RPMI7951 (cell line): ENCODE measurements around the gene SESN3. TPM values are rescaled to one million over a fixed set of nuclear protein-coding genes. Genes with fewer than 3 reads are reported as not detected.
"Not testable (repeated sequence)": the region's sequence is repeated elsewhere in the genome, so short reads cannot be mapped to it uniquely, and the experiment has no call there.

Source experiments
- DNase-seq: peaks from one replicate; pipeline ENCODE4 v3.0.0-alpha.2; 2012; ENCODE audit warnings: low read depth
- total RNA-seq: library from RNA; depleted of rRNA; stranded (reverse); fragments of >200 nt; shearing (Covaris generic); gene quantifications from 2 replicates; pipeline ENCODE4 v1.2.3, GENCODE V29; 2014

SESN3 gene
- total RNA-seq, 1 experiment from 2014 or later, result 3.4 TPM

DNA sequence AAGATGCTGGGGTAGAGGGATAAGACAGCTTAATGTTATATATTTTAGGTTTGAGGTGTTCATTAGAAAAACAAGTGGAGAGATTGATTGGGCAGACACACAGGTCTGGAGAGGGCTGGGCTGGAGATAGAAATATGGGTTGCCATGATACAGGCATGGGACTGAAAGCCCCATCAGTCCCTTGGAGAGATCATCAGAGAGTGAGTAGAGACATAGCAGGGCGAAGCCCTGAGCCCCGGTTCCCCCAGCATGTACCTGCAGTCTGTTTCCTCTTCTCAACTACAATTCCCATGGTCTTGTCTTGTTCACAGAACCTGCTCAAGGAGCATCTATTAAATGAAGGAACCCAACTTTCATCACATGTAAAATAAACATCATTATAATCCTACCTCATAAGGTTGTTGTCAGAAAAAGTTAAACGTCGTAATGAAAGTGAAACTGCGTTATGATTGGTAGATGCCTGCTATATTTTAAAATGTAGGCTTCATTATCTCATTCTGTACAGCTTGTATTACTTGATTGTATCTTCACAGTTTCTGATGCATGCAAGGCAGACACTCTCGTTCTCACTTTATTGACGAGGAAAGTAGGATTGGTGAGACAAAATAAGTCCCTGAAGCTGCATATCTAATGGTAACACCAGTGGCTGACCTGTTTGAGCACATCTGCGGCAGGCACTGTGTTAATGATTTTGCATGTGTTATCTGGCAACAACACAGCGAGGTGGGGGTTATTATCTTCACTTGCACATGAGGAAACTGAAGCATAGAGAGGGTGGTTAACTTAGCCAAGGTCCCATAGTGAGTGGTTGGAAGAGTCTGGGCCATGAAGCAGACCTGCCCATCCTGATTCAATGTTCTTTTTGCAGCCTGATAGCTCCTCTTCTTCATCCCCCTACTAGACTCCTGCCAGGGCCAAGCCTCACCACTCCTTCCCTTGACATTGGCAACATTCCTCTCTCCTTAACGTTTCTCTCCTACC is 77.8 kb downstream of the SESN3 start:
- no peak for DNase-seq

DNA sequence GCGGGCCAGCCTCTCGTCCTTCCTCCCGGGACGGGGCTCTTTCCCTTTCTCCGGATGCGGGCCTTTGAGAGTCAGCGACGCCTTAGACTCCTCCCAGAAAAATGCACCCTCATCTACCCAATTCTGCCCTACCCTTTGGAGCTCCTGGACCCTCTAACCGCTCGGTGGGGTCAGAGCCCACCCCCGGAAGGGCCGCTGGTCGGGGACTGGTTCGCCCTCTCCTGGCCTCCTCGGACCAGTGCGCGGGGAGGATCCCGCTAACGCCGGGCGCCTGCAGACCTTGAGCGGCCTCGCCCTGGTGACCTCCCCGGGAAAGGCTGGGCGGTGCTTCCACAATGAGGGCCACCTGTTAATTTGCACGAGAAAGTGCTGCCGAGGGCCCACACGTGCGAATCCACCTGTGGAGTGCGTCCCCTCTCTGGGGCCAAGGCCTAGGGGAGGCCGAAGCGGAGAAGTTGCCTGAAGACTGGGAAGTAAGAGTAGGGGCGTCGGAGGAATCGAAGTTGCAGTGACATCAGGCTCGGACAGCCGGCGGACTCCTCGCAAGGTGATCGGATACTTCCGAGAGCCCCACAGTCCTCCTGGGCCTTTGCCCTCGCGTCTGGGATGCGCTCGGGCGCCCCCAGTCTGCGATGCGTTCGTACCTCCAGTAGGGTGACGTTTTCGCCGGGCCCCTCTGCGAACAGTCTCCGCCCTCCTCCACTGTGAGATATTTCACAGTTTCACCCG is 79.9 kb downstream of the SESN3 start:
- DNase-seq, result peak; percentile 87

DNA sequence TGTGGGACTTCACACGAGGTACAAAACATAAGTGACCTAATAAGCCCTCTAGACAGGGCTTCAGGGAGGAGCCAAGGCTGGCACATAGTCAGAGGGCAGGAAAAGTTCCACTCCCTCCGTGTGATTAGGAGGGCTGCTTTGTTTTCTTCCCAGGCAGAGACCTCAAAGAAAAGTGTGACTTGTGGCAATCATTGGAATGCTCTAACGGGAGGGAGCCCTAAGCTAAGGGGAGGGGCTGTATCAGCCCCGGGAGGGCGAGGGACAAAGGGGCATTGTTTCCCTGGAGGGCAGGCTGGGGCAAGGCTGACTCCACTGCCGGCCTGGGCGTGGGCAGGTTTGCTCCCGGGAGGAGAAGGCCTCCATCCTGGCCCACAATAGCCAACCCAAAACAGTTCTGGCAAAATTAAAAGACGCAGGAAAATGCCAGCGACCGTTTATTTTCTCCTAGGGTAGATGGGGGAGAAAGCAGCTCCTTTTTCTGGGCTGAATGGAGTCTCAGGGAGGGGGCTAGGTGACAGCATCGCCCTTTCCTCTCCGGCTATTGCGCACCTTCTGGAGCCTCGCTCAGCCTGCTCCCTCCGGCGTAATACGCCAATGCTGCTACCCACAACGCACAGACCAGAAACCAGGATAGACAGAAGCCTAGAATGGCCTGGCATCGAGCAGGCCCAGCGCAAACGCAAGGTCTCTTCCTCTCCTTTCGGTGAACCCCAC is 81.2 kb downstream of the SESN3 start:
- peak; percentile 90 for DNase-seq

DNA sequence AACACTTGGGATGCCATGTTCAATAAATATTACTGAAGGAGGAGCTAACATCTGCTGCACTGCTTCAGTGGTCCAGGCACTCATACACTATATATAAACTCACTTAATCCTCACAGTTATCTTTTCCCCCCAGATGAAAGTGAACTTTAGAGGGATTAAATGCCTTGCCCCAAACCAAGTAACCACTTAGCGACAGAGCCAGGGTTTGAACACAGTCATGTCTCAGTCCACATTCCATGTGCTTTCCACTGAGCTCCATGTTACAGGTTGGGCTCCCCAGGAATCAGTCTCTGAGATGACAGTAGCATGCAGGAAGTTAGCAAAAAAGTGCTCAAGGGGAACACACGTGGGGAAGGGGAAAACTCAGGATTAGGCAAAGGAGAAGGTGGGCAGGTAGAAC is 82.1 kb downstream of the SESN3 start:
- no peak for DNase-seq

DNA sequence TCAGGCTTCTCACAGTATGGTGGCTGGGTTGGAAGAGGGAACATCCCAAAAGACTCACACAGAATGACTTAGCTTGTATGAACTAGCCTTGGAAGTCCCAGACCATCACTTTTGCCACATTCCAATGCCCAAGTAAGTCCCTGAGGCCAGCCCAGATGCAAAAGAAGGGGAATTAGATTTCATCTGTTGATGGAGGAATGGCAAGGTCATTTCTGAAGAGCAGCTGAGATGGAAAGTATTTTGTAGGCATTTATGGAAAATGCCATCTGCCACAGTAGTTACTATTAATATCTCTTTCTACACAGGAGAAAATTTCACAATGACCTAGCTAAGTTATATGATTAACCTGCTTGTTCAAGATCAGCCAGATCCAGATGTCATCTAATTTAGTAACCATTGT is 82.6 kb downstream of the SESN3 start:
- DNase-seq, result peak; percentile 51

DNA sequence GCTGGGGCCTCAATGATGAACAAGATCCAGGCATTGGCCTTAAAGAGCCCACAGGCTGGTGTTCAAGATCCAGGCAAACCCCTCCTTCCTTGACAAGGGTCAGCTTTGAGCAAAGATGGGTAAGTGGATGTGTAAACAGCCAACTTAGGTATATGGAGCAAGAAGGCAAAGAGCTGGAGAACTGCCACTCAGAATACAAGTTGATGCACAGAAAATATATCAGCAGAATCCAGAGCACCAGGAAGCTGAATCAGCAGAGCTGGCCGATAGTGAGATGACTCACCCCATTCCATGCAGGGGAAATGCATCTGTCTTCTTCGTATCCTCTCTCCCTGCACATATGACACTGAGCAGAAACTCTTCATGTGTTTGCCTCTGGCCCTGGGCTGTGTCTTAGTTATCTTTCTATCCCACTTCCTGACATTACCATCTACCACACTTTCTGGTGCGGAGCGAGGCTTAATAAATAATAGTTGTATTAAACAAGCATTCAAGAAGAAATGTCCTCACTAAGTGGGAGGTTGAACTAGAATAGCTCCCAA is 83.6 kb downstream of the SESN3 start:
- DNase-seq, result peak; percentile 94

DNA sequence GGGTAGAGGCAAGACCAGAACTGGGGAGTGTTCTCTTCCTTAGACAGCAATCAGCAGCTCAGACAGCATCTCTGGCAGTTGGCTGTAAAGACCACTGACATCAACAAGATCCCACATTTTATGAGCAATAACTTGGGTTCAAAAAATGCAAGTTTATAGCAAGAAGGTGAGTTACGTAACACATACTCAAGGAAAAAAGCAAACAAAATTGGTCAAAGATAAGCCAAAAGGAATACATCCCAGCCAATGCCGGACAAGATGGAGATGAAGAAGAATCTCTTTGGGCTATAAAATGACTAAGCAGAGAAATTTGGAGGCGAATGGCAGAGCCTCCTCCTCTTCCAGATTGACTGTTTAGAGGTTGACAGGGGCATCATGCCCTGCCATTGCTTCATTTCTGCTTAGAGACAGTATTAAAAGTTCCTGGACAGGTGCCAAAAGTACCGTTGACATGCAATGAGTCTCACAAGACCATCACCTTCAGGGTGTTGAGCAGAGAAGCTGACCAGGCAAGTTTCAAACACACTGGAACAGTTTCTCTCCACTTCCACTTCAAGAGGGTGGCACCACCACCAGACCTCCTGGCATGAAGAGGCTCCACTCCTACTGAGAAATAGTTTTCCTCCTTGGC is 85.5 kb downstream of the SESN3 start:
- DNase-seq, result peak; percentile 20

DNA sequence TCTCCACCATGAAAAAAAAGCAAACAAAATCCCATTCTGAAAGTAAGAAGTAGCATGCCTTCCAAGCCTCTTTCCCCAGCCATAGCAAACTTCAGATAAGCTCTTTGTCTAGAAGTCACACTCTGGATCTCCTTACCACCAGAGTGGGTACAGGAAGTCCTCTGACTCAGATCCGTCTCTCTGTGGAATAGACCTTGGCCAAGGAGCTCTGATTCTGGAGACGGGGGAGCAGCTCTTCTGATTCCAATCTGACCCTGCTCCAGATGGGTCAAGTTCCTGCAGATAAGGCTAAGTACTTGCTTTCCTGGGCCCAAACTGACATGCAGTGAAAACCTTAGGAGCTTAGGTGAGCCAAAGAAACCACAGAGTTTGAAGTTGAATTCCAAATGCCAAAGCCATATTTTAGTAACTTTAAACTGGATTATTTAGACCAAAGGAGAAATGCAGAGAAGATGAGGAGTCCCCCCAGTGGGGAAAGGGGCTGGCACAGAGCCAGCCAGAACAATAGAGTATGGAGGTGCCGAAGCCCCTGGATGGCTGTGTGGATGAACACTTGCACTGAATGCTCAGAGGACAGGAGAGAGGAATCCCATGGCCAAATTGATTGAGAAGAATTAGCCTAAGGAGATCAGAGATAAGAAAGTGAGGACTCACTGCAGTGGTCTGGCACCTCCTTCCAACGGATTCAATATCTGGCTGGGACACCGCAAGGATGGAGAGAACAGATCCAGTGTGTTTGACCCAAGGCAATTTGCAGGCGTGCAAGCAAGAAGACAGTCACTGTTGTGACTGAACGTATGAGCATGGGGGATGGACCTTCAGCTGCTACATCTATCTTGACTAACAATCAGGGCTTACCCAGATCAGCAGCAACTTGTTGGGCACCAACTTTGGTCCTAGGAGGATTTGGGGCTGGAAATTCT is 86.4 kb downstream of the SESN3 start:
- DNase-seq, result peak; percentile 58

DNA sequence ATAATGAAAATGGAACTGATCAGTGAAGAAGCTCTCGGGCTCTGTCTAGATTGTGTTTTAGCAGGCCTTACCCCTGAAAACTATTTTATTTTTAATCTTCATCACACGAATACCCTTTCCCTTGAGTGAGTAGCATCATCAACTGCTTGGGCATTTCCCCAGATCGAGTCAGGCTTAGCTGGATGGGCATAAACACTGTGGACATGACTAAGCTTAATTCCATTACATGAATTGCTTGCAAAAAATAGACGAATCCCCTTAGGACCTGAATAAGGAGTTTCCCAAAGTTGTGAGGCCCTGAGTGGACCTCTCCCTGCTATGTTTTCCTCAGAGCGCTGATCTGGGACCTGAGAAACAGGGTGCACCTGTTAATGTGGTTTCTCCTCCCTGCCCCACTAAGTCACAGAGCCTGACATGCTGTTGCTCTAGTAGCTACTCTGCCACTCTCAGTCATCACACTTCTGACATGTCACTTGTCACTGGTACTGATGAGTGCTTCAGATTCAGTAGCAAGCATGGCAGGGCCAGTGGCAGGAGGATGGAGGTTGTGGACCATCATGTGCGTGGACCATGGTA is 87.8 kb downstream of the SESN3 start:
- DNase-seq, result no peak

DNA sequence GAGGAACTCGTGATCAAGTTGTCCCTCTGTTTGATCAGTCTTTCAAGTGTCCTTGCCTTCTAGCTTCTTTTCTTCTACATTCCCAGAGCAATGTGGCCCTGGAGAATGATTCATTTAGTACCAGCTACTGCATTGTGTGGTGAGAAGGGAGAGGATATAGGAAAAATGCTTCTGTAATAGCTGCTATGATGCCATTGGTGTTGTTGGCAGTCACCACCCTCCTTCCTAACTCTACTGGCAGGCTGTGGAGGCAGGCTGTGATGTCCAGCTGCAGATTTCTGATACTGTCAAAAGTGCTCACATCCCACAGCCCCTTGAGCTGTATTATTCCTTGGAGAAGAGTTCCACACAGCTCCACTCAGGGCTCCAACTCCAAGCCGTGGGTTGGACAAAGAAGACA is 88.6 kb downstream of the SESN3 start:
- DNase-seq, result no peak

DNA sequence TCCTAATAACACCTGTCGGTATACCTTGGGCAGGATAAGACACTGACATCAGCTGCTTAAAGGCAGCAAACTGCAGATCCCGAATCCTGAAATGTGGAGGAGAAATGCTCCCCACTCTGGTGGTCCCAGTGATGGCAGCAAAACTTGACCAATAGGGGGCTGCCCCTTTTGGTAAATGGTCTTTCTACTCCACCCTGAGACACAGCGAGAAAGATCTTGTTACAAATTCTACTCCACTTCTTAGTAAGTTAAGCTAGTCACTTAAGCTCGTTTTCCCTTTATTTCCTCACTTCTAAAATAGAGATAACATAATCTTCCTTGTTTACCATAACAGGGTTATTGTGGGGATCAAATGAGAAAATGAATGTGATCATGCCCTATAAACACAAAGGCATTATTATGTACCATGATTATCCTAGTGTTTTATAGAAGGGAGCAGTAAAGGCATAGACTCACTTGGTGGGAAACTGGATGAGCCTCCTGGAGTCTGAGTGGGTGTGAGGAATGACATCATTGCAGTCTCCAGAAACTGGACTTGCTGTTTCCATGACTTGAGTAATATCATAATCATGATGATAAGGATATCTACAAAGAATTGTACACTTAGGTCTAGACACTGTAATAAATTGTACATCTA is 90.5 kb downstream of the SESN3 start:
- DNase-seq, result no peak

DNA sequence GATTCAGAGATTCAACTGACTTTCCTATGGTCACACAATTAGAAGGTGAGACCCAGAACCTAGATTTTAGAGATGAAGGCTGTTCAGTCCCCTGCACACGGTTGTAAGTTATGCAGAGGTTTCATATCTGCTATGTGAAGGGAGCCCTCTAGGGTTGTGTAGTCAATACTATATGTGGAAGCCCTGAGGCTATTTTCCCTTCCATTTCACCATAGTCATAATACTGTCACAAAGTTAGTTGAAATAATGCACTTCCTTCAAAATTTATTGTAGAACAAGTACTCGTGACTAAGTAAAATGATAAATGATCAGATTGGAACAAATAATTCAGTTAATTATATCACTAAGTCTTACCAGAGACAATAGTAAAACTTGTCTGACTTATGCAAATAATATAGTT is 92.6 kb downstream of the SESN3 start:
- DNase-seq, result no peak

DNA sequence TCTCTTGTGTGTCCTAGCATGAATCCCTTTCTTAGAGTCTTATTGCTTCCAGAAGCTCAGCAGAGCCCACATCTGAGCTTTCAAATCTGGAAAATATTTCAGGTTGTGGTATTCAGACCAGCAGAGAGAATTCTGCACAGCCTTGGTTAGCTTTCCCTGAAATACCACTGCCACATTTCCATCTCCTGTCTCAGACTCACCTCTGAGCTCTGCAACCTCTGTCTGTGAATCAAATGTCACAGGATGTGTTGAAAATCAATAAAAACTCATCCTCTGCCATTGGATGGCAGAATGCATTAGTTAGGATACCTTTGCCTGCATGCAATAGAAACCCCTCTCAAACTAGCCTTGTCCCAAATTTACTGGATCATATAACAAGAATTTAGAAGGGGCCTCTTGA is 93.7 kb downstream of the SESN3 start:
- no peak for DNase-seq

DNA sequence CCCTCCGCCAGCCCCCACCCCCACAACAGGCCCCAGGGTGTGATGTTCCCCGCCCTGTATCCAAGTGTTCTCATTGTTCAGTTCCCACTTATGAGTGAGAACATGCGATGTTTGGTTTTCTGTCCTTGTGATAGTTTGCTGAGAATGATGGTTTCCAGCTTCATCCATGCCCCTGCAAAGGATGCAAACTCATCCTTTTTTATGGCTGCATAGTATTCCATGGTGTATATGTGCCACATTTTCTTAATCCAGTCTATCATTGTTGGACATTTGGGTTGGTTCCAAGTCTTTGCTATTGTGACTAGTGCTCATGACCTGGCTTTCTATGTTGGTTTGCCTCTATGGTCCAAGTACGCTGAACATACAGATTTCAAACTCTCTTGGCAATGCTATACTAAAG is 94.3 kb downstream of the SESN3 start:
- DNase-seq, result not testable (repeated sequence)

DNA sequence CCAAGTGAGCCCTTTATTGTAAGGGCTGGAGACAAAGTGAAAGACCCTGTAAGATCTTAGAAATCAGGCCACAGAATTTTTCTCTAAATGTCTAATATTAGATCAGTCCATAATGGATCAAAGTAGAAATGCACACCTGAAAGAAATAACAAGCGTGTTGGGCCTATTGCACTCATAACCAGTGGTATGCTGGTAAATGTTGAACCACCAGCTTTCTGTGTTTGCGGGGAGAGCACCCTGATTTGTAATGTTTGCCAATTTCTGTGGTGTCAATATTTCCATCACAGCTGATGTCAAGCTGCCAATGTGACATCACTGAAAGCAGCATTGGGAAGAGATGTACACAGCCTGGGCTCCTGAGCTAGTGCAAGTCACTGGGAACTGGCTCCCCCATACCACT is 95.1 kb downstream of the SESN3 start:
- DNase-seq, result no peak

DNA sequence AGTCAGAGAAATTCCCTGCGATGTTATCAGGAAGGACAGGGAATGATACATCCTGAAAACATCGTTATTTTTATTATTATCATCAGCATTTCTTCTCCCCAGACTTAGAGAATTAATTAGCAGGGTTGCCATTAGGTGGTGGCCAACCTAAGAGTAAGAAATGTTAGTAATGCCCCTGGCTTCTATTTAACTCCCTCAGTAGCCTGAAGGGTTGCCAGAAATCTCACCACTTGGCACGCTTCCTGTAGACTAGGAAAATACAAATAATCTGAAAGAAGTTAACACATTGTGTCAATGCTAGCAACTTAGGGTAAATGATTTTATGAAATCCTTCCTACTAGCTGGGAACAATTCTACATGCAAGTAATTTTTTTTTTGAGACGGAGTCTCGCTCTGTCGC is 95.8 kb downstream of the SESN3 start:
- no peak for DNase-seq

DNA sequence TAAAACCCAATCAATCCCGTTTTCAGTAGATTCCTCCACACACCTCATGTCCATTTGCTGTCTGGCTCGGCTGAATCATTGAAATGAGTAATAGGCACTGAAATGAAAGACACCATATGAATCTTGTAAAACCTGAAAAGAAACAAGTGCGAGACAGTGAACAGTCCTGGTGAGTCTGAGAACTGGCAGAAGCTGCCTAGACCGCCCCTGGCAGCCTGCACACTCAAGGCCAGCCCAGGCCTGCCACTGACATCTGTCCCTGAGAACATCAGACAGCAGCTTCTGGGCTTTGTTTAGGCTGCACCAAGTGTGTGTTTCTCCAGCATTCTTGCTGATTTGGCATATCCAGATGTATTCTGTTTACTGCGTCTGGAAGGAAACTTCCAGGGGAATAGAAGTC is 96.5 kb downstream of the SESN3 start:
- DNase-seq, result peak; percentile 85

DNA sequence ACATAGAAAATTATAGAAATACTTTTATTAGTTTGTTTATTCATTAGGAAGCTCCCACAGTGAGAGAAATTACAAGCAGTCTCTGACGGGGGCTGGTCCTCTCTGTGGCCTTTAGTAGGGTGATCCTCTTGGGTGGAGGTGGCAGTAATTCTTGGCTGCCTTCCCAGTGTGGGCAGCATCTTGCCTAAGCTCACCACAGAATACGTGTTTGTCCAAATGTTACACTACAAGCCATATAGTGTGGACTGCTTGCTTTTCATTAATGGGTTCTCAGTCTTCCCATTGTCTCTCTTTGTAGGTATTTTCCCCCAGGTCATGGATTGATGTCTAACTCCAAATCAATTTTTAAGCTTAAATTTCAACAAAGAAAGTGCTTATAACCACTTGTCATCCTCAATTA is 98.0 kb downstream of the SESN3 start:
- DNase-seq, result peak; percentile 71

DNA sequence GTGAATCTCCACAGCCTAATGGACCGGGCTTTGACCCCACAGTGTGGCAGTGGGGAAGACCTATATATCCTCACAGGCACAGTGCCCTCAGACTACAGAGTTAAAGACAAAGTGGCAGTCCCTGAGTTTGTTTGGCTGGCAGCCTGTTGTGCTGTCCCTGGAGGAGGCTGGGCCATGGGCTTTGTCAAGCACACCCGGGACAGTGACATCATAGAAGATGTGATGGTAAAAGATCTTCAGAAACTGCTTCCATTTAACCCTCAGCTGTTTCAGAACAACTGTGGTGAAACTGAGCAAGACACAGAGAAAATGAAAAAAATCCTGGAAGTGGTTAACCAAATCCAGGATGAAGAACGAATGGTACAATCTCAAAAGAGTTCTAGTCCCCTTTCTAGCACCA is 102.4 kb downstream of the SESN3 start:
- DNase-seq, result no peak

DNA sequence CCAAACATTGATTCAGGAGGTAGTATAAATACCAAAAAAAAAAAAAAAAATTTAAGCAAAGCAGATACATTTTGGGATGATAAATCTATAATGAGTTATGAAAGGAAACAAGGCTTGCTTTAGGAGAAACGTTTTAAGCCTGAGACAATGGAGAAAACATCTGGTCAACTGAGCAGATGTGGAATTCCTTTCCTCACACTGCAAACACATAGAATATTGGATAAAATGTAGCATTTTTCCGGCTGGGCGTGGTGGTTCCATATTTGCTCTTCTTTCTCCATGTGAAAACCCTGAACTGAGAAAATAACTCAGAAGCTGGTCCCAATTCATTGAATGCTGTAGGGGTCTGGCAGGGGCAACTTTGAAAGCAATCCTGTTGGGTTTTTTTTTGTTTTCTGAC is 107.4 kb downstream of the SESN3 start:
- no peak for DNase-seq
